GM19328 (cell line): Measurements from ENCODE around the gene MARCKSL1.

Source experiments
- ATAC-seq: cut with Tn5 transposase; IDR thresholded peaks from one replicate; pipeline ENCODE4 v1.9.1; 2021; ENCODE audit warnings: mild to moderate bottlenecking, moderate library complexity; ENCODE audit not compliant: unreplicated experiment

The MARCKSL1 gene

DNA sequence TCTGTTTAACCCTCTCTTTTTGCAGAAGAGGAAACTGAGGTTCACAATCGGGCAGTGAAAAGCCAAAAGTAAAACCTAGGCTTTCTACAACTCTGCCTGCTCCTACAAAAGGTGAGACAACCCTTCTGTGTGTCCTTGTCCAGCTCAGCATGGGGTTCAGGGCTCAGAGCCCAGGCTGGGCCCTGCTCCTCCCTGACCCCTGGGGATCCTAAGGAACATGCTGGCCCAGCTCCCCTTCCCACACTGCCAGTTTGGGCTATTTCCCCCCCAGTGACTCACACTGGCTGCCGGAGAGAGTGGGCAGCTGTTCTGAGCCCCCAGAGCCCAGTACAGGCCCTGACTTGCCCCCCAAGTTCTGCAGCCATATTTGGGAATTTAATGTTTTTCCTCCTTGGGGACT is 17.4 kb upstream of the MARCKSL1 start:
- ATAC-seq = no peak

DNA sequence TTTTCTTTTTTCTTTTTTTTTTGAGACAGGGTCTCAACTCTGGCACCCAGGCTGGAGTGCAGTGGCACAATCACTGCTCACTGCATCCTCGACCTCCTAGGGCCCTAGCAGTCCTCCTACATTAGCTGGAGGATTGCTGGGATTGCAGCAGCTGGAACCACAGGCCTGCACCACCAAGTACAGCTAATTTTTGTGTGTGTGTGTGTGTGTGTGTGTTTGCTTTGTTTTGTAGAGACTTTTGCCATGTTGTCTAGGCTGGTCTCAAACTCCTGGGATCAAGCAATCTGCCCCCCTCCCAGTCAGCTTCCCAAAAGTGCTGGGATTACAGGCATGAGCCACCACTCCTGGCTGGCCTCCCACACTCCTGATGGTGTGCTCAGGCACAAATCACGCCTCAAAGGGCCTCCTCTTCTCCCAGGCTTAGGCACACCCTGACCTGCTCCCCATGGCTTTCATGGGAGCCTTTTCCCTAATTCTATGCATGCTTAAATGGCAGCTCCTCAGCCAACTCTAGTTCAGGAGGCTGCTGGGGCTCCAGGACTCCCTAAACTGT is 16.9 kb upstream of the MARCKSL1 start:
- no peak for ATAC-seq

DNA sequence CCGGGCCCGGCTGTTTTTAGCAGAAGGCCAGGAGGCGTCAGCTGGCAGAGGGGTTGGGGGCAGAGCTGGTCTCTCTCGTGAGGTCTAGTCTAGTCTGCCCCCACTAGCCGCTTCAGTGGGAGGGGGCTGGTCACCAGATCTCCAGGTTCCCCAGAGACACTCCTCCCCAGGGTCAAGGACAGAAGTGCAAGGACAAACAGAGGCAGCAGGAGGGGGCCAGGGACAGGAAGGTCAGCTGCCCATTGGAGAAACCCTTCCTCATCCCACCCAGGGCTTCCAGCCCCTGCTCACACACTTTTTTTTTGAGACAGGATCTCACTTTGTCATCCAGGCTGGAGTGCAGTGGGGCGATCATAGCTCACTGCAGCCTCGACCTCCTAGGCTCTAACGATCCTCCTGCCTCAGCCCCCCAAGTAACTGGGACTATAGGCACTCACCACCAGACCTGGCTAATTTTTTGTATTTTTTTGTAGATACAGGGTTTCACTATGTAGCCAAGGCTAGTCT is 16.3 kb upstream of the MARCKSL1 start:
- no peak for ATAC-seq

DNA sequence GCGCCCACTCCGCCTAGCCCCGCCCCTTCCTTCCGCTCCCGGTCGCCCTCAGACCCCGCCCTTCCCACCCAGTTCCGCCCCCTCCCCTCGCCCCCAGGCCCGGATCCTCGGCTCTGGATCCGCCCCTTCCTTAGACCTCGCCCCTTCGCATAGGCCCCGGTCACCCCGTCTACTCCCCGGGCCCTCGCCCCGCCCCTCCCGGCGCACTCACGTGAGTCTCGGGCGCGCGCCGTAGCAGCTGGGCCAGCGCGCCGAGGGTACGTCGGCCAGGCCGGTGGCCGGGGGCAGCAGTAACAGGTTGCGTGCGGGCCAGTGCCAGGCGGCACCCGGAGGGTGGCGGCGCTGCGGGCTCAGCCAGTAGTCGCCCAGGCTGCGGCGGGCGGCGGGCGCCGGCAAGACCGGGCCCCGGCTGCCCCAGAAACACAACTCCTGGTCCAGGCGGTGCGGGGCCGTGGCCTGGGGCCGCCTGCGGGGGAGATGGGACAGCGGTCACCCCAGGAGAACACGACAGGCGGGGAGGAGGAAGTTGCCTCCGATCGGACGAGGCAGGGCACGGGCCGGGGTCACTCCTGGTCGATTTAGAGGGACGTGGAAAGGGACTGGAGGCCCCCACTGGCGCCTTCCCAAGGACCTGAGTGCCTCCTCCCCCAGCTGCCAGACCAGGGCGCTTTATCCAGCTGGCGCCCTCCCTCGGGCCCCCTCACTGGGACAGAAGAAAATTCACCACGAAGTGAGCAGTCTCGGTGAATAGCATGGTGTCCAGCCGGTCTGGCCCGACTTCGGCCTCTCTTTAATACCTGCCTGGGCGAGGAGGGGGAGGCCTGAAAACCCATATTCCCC is 15.6 kb upstream of the MARCKSL1 start:
- ATAC-seq = peak; percentile 83

DNA sequence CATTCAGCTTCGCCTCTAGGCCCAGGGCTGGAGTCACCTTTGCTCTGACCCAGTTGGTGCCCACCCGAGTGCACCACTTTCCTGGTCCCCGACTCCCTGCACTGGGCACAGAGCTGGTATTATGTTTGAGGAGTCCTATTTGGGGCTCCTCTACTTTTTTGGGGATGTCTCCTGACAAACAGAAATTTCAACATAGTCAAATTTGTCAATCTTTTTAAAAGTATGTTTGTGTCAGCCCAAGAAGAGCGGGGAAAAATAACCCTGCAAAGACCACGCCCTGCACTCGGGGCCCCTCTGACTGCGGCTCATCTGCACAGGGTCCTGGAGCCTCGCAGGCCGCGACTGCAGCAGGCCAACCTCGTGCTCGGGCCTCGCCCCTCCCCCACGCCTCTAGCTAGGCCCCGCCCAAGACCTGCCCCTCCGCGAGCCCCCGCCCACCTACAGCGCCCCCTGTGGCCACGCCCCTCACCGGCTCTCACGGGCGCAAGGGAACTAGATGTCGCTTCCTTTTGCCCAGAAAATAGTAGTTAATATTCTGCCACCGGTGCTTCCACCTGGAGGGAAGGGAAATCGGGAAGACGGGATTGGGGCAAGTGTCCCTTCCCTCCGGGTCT is 14.9 kb upstream of the MARCKSL1 start:
- peak; percentile 41 for ATAC-seq

DNA sequence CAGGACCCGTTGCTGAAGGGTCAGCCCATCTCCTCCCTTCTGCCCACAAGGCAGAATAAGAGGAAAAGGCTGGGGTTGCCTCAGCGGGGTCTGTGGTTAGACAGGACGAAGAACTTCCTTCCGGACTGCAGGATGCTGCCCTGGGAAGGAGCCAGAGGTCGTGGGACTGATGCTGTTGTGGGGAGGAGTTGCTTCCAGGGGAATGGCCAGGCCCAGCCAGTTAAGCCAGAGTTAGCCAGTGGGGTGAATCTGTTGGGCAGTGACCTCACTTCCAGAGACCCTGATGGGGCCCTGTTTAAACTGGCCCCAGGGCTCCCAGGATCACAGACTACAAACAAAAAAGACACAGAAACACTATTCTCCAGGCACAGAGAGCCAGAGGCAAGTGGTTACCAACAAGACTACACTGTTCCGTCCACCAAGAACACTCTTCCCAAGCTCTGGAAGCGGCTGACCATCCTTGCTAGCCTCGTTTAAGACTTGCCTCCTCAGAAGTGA is 13.2 kb upstream of the MARCKSL1 start:
- ATAC-seq = no peak

DNA sequence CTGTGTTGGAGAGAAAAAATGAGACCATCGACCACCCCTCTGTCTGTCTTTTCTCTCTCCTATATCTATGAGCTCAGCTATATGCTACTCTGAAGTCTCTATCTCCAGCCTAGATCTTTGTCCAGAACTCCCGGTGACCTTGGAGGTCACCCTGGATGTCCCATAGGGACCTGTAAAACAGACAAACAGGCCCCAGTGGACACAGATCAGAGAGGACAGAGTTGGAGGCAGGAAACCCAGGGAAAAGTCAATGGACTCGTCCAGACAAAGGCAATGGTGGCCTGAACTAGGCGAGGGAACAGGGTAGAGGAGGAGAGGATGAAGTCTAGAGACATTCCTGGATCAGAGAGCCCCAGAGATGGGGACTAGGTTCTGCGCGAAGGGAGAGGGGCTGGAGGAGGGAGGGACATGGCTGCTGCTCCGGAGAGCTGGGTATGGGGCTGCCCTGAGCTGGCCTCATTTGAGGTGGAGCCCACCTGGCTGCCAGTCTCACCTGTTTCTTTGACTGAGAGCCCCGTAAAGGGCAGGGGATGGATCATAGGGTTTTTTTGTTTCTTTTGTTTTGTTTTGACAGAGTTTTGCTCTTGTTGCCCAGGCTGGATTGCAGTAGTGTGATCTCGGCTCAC is 10.6 kb upstream of the MARCKSL1 start:
- no peak for ATAC-seq

DNA sequence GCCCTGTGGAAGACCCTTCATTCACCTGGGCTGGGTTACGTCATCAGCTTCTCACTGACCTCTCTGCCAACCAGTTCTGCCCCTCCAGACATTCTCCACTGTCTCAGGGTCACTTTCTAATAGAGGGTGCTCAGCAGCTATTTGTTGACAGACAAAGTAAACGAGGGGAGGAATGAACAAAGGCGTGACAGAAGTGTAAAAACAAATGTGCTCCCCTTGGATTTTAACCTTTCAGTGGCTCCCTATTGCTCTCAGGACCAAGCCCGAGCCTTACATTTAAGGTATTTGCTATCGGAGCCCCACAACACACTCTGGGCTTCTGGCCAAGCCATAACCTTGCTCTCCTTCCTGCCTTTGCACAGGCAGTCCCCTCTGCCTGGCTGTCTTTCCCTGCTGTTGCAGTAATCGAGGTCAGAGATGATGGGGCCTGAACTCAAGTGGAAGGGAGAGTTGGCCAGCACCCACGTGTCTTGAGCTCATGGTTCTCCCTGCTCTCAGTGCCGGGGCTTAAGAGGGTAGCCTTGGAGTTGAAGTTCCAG is 9.3 kb upstream of the MARCKSL1 start:
- no peak for ATAC-seq

DNA sequence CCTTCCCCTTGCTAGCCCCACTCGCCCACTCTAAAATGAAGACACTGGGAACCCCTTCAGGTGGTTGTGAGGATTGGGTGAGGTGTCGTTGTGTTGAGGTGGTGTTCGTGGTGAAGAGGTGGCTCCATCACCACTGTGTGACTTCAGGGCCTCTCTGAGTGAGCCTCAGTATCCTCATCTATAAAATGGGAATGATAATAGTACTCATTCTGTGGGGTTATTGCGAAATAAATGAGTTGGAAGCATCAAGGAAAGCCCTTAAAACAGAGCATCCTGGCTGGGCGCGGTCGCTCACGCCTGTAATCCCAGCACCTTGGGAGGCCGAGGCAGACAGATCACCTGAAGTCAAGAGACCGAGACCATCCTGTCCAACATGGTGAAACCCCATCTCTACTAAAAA is 6.7 kb upstream of the MARCKSL1 start:
- no peak for ATAC-seq

DNA sequence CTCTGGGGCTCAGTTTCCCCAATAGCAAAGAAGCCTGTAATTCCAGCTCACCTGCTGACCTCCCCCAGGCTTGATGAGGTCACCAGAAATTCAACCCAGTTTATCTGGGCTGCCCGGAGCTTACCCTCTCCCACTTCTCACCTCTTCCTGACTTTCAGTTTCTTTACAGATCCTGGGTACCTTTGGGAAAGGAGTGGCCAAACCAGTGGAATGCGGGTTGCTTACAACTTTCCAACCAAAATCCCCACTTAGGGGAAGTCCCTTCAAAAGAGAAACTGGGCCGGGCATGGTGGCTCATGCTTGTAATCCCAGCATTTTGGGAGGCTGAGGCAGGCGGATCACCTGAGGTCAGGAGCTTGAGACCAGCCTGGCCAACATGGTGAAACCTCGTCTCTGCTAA is 5.9 kb upstream of the MARCKSL1 start:
- ATAC-seq = no peak

DNA sequence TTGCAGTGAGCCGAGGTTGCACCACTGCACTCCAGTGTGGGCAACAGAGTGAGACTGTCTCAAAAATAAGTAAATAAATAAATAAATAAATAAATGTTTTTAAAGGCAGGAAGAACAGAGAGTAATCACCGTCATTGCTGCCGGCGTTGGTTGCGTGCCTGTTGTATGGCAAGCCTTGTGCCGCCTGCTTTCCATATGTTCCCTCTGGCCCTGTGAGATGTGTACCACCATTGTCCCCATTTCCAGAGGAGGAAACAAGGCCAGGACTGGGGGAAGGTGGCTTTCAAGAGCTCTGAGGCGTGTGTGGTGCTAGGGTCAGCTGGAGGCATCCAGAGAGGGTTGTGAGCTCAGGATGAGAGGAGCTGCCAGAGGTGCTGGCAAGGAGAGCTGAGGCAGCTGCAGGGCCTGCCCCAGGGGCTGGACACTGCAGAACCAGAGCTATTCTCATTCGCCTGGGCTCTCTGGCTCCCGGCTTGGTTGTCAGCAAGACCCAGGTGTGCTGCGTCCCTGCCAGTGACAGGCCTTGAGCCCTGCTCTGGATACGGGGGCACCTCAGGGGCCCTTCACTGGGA is 5.2 kb upstream of the MARCKSL1 start:
- no peak for ATAC-seq

DNA sequence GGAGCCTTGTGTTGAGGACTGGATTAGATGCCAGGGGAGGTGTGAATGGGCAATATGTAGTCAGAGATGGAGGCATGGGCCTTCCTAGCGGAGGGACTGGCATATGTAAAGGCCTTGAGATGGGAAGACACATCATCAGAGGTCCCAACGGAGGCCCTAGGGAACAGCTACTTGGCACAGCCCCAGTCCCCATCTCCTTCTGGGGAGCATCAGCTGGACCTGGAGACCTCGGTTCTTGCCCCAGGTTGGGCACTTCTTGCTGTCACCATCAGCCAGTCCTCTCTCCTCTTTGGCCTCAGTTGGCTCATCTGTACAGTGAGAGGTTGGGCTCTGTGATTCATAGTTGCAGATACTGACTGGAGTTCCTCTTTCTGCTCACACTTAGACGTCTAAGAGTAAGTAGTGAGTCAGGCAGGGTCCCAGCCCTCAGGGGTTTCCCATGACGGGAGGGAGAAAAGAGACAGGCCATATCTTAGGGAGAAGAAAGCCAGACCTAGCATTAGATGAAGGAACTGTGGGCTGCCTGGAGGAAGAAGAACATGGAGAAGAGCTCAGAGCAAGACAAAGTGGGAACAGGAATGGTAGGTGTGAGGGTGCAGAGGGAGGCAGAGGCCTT is 3.4 kb upstream of the MARCKSL1 start:
- ATAC-seq = no peak

DNA sequence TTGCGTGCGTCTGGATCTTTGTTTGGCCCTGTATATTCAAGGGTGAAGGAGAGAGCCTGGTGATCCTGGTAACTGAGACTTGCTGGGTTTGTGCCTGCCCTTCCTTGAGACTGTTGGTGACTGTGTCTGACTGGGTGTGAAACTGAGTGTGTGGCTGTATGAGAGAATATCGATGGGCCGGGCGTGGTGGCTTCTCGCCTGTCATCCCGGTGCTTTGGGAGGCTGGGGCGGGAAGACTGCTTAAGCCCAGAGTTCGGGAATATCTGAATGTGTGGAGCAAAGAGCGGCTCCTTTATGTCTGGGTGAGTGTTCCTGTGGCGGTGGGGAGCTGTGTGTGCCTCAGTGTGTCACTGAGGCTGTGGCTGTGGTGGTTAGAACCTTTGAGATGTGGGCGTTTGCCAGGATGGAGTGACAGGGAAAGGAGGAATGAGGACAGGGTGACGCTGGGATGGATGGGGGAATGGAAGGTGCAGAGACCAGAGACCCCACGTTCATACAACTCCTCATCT is 2.7 kb upstream of the MARCKSL1 start:
- ATAC-seq = no peak

DNA sequence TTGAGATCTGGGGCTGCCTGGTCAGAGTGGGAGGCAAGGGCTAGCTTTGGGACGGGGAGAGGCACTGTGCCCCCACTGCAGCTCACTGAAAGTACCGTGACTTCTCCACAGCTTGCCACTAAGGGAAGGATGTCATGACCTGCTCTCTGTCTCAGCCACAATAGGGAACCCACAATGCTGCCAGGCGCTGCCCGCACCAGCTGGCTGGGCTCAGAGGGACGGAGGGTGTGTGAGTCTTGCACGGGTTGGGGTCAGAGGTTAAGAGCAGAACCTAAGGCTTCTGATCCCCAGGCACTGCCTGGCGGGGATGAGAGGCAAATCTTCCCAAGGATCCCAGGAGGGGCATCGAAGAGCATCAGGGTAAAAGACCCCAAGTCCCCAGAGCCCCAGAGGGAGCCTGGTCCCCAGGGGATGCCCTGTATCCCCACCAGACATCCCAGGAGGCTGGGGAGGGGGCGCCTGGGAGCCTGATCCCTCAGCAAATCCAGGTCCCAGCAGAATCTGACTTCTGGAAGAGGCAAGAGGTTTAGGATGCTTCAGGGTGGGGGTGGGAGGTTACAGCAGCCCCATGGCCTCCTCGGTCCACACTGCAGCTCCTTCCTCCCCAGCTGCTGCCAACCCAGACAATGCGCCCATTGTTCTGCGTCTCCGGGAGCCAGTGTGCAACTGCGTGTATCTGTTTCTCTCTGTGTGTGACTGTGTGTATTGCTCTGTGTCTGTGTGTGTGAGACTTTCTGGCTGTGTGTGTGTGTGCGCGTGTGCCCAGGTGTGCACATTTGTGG is 2.0 kb upstream of the MARCKSL1 start:
- ATAC-seq = no peak

DNA sequence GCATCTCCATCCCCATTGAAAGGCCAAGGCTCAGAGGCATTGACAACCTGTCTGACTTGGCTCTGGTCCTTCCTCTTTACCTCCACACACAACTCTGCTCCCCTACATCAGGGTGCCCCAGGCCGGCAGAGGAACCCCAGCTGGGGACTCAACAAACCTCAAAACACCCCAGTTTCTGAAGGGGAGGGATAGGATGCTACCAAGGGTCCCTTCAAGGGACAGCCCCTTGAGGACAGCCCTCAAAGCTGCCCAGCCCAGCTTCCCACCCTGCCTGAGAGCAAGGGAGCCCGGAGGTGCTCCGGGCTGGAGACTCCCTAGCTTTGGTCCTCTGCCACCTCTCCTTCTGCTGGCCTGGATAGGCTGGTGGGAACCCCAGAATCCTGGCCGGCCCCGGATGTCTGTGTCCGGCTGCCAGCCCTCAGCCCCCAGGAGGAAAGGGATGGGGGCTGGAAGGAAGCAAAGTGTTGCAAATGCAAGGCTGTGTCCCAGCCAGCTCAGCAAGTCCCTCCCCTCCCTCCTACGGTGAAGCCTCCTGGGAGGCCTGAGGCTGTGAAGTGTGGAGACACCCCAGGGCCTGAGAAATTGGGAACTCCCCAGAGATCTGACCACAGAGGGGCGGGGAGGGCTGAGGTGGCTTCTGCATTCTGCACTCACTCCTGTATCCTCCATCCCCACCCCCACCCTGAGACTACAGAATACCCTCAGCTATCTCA is 1.1 kb upstream of the MARCKSL1 start:
- no peak for ATAC-seq

DNA sequence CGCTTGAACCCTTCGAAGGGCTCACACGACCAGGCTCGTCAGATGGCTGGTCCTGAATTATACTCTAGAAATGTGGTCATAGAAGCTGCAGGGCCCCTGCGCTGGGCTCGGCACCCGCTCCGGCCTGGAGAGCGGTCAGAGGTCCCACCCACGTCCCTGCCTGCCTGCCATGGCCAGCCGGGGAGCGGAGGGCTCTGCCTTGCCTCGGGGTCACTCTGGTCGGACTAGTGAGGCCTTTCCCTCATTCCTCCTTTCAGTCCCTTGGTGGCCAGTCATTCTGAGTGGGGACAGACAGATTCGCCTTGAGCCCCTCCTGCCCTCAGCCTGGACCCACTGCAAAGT is 529 bp upstream of the MARCKSL1 start:
- ATAC-seq = no peak

DNA sequence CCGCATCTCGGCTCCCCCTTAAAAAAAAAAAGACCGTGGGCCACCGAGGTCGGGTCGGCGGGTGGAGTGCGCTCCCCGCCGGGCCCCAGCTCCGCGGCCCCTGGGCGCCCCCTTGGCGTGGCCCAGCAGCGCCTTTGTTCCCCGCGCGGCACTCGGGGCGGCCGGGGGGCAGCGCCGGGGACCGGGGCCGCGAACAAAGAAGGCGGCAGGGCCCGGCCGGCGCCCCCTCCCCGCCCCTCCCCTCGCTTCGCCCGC is 571 bp downstream of the MARCKSL1 start:
- ATAC-seq = no peak

DNA sequence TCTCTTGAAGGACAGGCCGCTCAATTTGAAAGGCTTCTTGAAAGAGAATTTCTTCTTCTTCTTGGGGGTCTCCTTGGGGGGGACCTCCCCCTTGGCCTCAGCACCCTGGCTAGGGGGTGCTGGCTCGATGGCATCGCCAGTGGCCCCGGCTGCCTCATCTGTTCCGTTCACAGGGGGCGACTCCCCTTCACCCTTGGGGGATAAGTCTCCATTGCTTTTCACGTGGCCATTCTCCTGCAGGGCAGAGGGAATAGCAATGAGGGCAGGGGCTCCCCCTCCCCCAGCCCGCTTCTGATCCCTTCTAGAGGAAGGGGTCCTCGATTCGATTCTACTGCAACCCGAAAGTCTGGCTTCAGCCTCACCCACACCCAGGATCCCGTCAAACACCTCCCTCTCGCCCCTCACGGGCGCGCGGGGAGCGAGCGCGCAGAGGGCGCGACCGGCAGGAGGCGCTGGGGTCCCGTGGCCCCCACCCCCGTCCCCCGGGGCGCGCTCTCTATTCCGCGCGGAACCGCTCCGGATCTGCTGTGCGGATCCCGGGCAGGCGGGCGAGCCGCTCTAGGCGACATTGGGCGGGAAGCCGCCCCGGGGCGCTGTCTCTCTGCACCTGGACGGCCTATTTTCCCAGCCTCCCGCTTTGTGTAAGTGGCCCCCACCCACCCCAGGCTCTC is 1.0 kb downstream of the MARCKSL1 start:
- no peak for ATAC-seq
